ENCODE results near the gene PHLPP2. TPM values are rescaled to one million over a fixed set of nuclear protein-coding genes. Genes with fewer than 3 reads are reported as not detected.

The PHLPP2 gene
- total and polyA plus RNA-seq, 10 of the 15 experiments (the other 5 are each of a cell fraction or from before 2014, with no cell fraction given), result 1.0 to 13.2 (median 7.0) TPM

- CTCF ChIA-PET, result interaction anchor here (0.9 kb wide), 1 partner anchor 9 kb away, joined by 6 read pairs; no protein-coding TSS in a partner anchor
- no peaks in the 10 kb centered on the region for H4K20me1 ChIP-seq (ENCODE audit: control insufficient read depth, insufficient read depth)
- in situ Hi-C loops (cut with MboI), result no loop called here
- no peaks in the 10 kb centered on the region for H3K27me3 ChIP-seq (replicated peaks in 1 of 2; ENCODE audit: control insufficient read depth in 2 of 2, insufficient read depth in 2 of 2, low read length in 1 of 2)
- H3K4me2 ChIP-seq (ENCODE audit: control insufficient read depth, insufficient read depth), result no peak overlapping the region
- H3K27ac ChIP-seq (ENCODE audit: control insufficient read depth, insufficient read depth), result no peak overlapping the region
- RAD21 ChIA-PET (ENCODE audit: unreplicated experiment), result no interaction called here
- no peak overlapping the region for H2AFZ ChIP-seq (ENCODE audit: control insufficient read depth, low read depth, low read length)
- TF ChIP-seq ZNF217 (IDR thresholded peaks at IDR 0.05) (no peak), SKIL (IDR thresholded peaks at IDR 0.05; ENCODE audit: low read depth, poor library complexity, severe bottlenecking) (no peak), RAD21 (IDR thresholded peaks at IDR 0.05; ENCODE audit: insufficient read depth, low read depth, low read length) (no peak), MYB (IDR thresholded peaks at IDR 0.05; ENCODE audit: borderline replicate concordance, low read depth, low read length) (no peak), NBN (IDR thresholded peaks at IDR 0.05) (no peak), KLF5 (IDR thresholded peaks at IDR 0.05; ENCODE audit: partially characterized antibody) (no peak), SUZ12 (IDR thresholded peaks at IDR 0.05; ENCODE audit: unreplicated experiment) (no peak)
- no peaks in the 10 kb centered on the region for H3K79me2 ChIP-seq (ENCODE audit: control insufficient read depth, insufficient read depth, low read length)
- H3K4me1 ChIP-seq (ENCODE audit: control insufficient read depth, insufficient read depth, low read length), result no peaks in the 10 kb centered on the region
- DNase-seq (ENCODE audit: low read depth, low spot score) (no peak), ATAC-seq (no peak), FAIRE-seq (no peak)
- peaks cover 8 to 31% of the 10 kb centered on the region in 2 experiments for H3K36me3 ChIP-seq (ENCODE audit: control insufficient read depth in 2 of 2, insufficient read depth in 2 of 2, low read length in 1 of 2)
- POLR2A ChIA-PET, result interaction anchor here (1.0 kb wide), 1 partner anchor 158 kb away, joined by 3 read pairs; the partner anchor contains the start of gene IST1
- SMC1A ChIA-PET (ENCODE audit: uncharacterized antibody, unreplicated experiment), result interaction anchor here (1.3 kb wide), 1 partner anchor 10 kb away, joined by 3 read pairs; no protein-coding TSS in a partner anchor
- no peak overlapping the region for H3K9ac ChIP-seq (ENCODE audit: control insufficient read depth, insufficient read depth, low read length)
- no TSS peak for BruUV-seq (replicated peaks)
- no peak overlapping the region for H3K4me3 ChIP-seq
- 98% methylated on average over 6 of the region's 6 CpGs for WGBS (ENCODE audit: insufficient coverage, insufficient replicate concordance, low lambda C conversion rate, missing lambda C conversion rate)
- intact Hi-C loops (cut with micrococcal nuclease; ENCODE audit: unreplicated experiment), result no loop called here
- H3K9me3 ChIP-seq (replicated peaks; ENCODE audit: control insufficient read depth, insufficient read depth, low read length), result no peaks in the 10 kb centered on the region
These were observed 13.0 kb upstream of the PHLPP2 start for GRCh38 chr16:71737501-71737900.

Data from GM12878 (cell line).